Mammary epithelial cell (primary cell): ENCODE data around the gene SMAD7.

Experiments used
- CTCF ChIP-seq, 2 donors: IDR thresholded peaks in 1 of 2; conservative IDR thresholded peaks in 1 of 2; 2 replicates each; pipeline ENCODE4 v1.5.1; 2011 to 2012; ENCODE audit warnings: inconsistent platforms in 2 of 2, low read length in 2 of 2, mild to moderate bottlenecking in 2 of 2, control low read depth in 1 of 2, low read depth in 1 of 2; ENCODE audit not compliant: insufficient read depth in 1 of 2; ENCODE audit errors: extremely low read depth in 1 of 2
- EZH2 ChIP-seq: IDR thresholded peaks from 2 replicates; pipeline ENCODE4 v1.6.1; 2012; ENCODE audit warnings: low read length, inconsistent platforms, borderline replicate concordance

GRCh38 chr18:48904091-48904490 lies 46.7 kb downstream of the SMAD7 start:
- TF ChIP-seq CTCF (conservative IDR thresholded peaks at IDR 0.05 in 1 of 2, IDR thresholded peaks at IDR 0.05 in 1 of 2; ENCODE audit: extremely low read depth in 1 of 2, insufficient read depth in 1 of 2, low read depth in 1 of 2, low read length in 2 of 2) (no peak), EZH2 (no peak)
